ENCODE data around the gene SUGCT. TPM values are rescaled to one million over a fixed set of nuclear protein-coding genes. Genes with fewer than 3 reads are reported as not detected.
"Not testable (repeated sequence)": the region's sequence is repeated elsewhere in the genome, so short reads cannot be mapped to it uniquely, and the experiment has no call there.

SUGCT gene
- total RNA-seq, 1 experiment from 2014 or later = 5.4 TPM

GRCh38 chr7:40141916-40142315, 7.1 kb downstream of the SUGCT start:
- H3K79me2 ChIP-seq (ENCODE audit: insufficient read depth, low read length); H3K79me1 ChIP-seq (ENCODE audit: insufficient read depth, low read depth, low read length, poor library complexity, severe bottlenecking); H3K4me3 Mint-ChIP-seq; H4K91ac ChIP-seq (ENCODE audit: insufficient read length, low read depth, low read length); H2BK15ac ChIP-seq (ENCODE audit: low read depth, low read length); H3K23ac ChIP-seq (ENCODE audit: insufficient read length, low read depth, low read length); H4K5ac ChIP-seq (ENCODE audit: insufficient read length, low read depth, low read length); H3K4me1 Mint-ChIP-seq; H3K18ac ChIP-seq (ENCODE audit: insufficient read length, low read depth, low read length); H2BK20ac ChIP-seq (ENCODE audit: low read depth, low read length, poor library complexity, severe bottlenecking); H4K20me1 ChIP-seq (ENCODE audit: control insufficient read depth, insufficient read depth, insufficient read length); H3K9me3 ChIP-seq (ENCODE audit: control insufficient read depth, low read depth, low read length); H3T11ph ChIP-seq (ENCODE audit: low read length); DNase-seq; H3K56ac ChIP-seq (ENCODE audit: insufficient read length, low read depth, low read length); H2BK12ac ChIP-seq (ENCODE audit: insufficient read length, low read depth, low read length); H3K27ac ChIP-seq (ENCODE audit: insufficient read length, low read depth, low read length); H3K4ac ChIP-seq (ENCODE audit: low read depth, low read length); H3K23me2 ChIP-seq (ENCODE audit: insufficient read length, low read depth, low read length, poor library complexity, severe bottlenecking); H2AK5ac ChIP-seq (ENCODE audit: insufficient read length, low read length); H3K4me2 ChIP-seq (ENCODE audit: insufficient read depth, insufficient read length, low read length); H3K9ac ChIP-seq (ENCODE audit: extremely low read depth, insufficient read length, low read length); H2BK5ac ChIP-seq (ENCODE audit: insufficient read length, low read length); H3K27ac Mint-ChIP-seq; H4K8ac ChIP-seq (replicated peaks; ENCODE audit: insufficient read length, low read depth, low read length); H3K4me1 ChIP-seq (ENCODE audit: insufficient read depth, low read length); H2BK120ac ChIP-seq (ENCODE audit: low read depth, low read length, poor library complexity, severe bottlenecking); H3K14ac ChIP-seq (ENCODE audit: insufficient read depth, low read length); H2AFZ ChIP-seq (ENCODE audit: low read length); H3K27me3 Mint-ChIP-seq (ENCODE audit: low read depth); H3K27me3 ChIP-seq (ENCODE audit: insufficient read depth, low read length): not testable (repeated sequence)
- WGBS (ENCODE audit: extremely low coverage, insufficient read length, low lambda C conversion rate) = no CpG with 5 or more reads among the region's 5 CpGs
- Mint-ChIP-seq H3K36me3 (ENCODE audit: insufficient read depth in 1 of 3, low read depth in 3 of 3) (peaks cover 15 to 20% (median 17%) of the 10 kb centered on the region in 3 experiments), H3K9me3 (peaks cover 13 to 14% of the 10 kb centered on the region in 2 experiments)

GRCh38 chr7:40145596-40146130, 10.9 kb downstream of the SUGCT start:
- not testable (repeated sequence) for H3K23ac ChIP-seq (ENCODE audit: insufficient read length, low read depth, low read length); H3K79me2 ChIP-seq (ENCODE audit: insufficient read depth, low read length); H3T11ph ChIP-seq (ENCODE audit: low read length); H2BK120ac ChIP-seq (ENCODE audit: low read depth, low read length, poor library complexity, severe bottlenecking); H2AFZ ChIP-seq (ENCODE audit: low read length); H3K27me3 Mint-ChIP-seq (ENCODE audit: low read depth); H3K4me2 ChIP-seq (ENCODE audit: insufficient read depth, insufficient read length, low read length); H4K20me1 ChIP-seq (ENCODE audit: control insufficient read depth, insufficient read depth, insufficient read length); H3K27ac Mint-ChIP-seq; H3K4me3 Mint-ChIP-seq; H2BK15ac ChIP-seq (ENCODE audit: low read depth, low read length); H3K27ac ChIP-seq (ENCODE audit: insufficient read length, low read depth, low read length); H2AK5ac ChIP-seq (ENCODE audit: insufficient read length, low read length); H3K27me3 ChIP-seq (ENCODE audit: insufficient read depth, low read length); H3K9ac ChIP-seq (ENCODE audit: extremely low read depth, insufficient read length, low read length); H3K23me2 ChIP-seq (ENCODE audit: insufficient read length, low read depth, low read length, poor library complexity, severe bottlenecking); H3K79me1 ChIP-seq (ENCODE audit: insufficient read depth, low read depth, low read length, poor library complexity, severe bottlenecking); DNase-seq; H3K18ac ChIP-seq (ENCODE audit: insufficient read length, low read depth, low read length); H3K4ac ChIP-seq (ENCODE audit: low read depth, low read length); H3K4me1 ChIP-seq (ENCODE audit: insufficient read depth, low read length); H4K91ac ChIP-seq (ENCODE audit: insufficient read length, low read depth, low read length); H2BK5ac ChIP-seq (ENCODE audit: insufficient read length, low read length); H3K9me3 ChIP-seq (ENCODE audit: control insufficient read depth, low read depth, low read length); H2BK12ac ChIP-seq (ENCODE audit: insufficient read length, low read depth, low read length); H4K8ac ChIP-seq (replicated peaks; ENCODE audit: insufficient read length, low read depth, low read length); H3K56ac ChIP-seq (ENCODE audit: insufficient read length, low read depth, low read length); H4K5ac ChIP-seq (ENCODE audit: insufficient read length, low read depth, low read length); H3K14ac ChIP-seq (ENCODE audit: insufficient read depth, low read length); H2BK20ac ChIP-seq (ENCODE audit: low read depth, low read length, poor library complexity, severe bottlenecking)
- Mint-ChIP-seq H3K4me1 (peaks cover 16 to 19% of the 10 kb centered on the region in 2 experiments), H3K9me3 (peaks cover 22 to 24% of the 10 kb centered on the region in 2 experiments), H3K36me3 (ENCODE audit: insufficient read depth in 1 of 3, low read depth in 3 of 3) (peaks cover 21 to 27% (median 26%) of the 10 kb centered on the region in 3 experiments)
- no CpG with 5 or more reads among the region's 3 CpGs for WGBS (ENCODE audit: extremely low coverage, insufficient read length, low lambda C conversion rate)
